HG03196 (cell line): Measurements from ENCODE around the gene MAP2K3.

ENCODE experiments used
- ATAC-seq: cut with Tn5 transposase; IDR thresholded peaks from one replicate; pipeline ENCODE4 v1.9.1; 2021; ENCODE audit not compliant: unreplicated experiment

The MAP2K3 gene

DNA sequence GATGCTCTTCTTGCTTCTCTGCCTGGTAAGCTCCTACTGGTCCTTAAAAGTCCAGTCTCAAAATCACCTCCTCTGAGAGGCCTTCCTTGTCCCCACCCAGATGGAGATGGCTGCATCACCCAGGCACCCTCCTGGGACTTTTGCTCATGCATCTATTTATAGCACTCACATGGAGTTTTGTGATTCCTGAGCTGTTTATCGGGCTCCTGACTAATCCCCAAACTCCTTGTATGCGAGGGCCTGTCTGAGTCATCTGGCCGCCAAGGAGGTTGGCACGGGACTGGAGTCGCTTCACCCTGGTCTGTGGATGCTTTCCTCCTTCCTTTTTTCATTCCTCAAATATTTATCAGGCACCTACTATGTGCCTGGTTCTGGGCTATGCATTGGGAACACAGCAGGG lies 2.3 kb upstream of the MAP2K3 start:
- no peak for ATAC-seq

DNA sequence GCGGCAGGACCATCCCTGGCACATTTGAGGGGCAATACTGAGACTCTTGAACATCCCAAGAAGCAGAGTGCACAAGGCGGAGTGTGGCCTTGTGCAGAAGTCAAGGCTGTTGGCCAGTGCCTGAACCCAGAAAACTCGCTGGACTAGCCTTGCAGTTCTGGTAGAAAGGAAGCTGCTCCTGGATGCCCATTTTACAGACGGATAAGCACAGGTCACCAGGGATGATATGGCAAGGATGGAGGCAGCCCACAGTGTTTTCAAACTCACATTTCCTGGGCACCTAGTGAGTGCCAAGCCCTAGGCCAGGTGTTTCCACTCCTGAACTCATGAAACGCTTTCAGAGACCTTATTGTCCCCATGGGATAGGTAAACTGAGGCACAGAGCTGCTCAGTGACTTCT lies 1.7 kb upstream of the MAP2K3 start:
- no peak for ATAC-seq

DNA sequence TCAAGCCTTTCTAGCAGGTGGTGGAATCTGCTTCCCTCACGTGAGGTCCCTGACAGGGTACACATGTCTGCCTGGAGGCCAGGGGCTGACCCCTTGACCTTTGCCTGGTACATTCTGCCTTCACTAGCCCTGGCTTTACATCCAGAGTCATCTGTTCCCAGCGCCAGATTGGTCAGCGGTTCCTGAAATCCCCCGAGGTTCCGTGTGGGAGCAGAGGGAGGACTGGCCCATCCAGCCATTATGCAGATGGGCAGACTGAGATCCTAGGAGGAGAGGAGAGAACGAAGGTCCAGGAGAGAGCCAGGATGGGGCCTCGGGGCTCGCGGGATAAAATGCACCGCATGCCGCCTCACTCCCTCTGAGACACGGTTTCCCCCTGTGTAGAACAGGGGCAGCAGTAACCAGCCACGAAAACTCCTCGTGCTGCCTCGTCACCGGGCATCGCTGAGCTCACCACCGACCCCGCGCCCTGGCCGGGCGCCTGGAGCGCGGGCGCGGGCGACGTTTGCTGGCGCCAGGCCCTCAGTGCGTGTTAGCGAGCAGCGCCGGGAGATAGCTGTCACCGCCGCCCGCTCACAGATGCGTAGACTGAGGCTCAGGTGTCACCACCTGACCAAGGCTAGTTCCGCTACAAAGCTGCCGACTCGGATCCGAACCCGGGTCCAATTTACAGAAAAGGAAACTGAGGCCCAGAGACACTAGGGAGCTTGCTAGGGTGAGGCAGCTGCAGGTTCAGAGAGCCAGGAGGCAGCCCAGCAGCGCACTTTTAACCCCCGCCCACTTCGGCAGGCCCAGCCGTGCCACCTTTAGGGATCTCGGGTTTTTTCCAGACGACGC lies 811 bp upstream of the MAP2K3 start:
- peak; percentile 0 for ATAC-seq

DNA sequence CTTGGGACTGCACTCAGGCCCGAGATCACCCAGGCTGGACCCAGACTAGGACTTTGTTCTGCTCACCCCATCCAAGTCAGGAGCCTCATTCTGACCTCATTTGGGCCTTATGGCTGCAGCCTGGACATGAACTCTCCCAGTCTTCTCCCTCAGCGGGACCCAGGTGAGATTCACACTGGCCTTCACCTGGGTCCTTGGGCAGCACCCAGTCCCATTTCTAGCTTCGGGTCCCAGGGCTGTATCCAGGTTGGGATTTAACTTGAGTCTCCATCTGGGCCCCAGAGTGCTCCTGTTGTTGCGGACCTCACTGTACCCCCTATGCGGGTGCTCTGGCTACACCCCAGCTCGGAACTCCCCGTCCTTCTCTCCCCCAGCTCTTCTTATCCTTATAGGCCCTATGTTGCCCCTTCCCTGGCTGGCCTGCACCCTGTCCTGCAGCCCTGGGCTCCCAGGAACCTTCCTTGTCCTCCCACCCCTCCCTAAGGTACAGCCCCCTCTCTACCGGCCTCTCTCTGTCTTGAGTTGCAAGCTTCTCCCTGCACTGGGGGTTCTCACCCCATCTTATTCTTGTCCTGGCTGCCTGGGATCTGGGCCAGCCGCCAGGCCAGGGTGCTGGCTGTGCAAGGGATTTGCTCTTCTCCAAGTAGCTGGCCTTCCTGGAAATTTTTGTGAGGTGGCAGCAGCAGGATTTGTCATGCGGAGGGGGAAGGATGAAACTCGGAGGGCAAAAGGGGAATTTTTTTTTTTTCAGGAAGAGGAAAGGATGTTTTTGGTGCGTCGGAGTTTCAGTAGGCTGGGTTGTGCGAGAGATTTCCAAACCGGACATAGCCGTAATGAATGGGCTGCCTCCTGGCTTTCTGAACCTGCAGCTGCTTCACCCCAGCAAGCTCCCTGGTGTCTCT lies 904 bp downstream of the MAP2K3 start:
- no peak for ATAC-seq

DNA sequence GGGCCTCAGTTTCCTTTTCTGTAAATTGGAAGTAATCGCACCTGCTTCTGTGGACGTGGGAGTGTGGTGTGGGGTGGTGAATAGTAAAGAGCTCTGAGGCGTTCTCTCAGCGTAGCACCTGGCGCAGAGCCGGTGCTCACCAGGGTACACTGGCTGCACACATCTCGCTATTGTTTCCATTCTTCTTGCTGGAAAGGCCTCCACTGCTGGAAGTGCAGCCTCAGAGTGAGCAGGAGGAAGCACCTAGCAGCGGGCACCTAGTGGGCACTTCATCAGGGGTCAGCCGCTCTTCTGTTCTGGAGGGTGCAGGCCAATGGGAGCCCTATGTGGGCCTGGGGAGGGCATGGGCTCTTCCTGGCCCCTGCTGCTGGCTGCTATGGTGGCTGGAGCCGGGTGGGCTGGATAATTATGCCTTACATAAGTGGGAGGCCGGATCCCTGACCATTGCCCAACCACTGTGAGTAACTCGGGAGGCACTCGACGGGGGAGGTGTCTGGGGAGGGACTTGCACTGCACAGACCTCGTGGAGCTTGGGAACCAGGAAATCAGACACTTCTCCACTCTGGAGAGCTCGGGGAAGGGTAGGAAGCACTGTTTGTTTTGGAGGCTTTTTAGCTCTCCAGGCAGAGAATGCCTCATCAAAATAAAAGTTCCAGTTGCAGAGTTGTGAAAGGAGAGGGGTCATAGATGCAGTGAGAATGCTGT lies 1.7 kb downstream of the MAP2K3 start:
- ATAC-seq: no peak

DNA sequence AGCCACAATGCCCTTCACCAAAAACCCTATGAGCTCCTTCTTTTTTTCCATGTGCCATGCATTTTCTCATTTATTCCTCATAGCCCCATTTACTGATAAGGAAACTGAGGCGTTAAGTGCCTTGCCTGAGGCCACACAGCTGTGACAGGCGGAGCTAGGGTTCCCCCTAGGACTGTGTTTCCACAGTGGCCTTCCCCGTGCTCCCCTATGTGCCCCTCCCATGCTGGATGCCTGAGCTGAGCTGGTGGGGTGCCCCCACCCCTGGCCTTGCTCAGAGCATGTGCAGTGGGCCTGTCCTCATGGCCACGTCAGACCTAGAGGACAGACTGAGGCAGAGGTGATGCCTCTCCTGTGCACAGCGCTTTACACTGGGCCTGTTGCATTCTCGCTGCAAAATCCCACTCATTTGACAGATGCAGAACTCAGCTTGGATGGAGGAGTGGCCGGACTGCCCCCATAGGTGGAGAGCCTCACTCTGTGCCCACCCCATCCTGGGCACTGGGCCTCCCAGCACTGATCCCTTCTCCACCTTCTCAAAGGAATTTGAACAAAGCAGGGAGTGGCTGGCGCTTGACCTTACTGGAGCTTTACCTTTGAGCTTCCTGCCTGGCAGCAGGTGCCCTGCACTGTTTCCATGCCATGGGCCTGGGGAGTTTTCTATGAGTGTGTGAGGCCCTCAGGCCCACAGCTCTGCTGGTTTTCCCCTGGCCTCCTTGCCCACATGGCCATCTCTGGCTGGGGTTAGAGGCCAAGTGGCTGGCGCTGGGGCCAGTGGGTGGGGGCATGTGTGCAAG lies 2.6 kb downstream of the MAP2K3 start:
- no peak for ATAC-seq

DNA sequence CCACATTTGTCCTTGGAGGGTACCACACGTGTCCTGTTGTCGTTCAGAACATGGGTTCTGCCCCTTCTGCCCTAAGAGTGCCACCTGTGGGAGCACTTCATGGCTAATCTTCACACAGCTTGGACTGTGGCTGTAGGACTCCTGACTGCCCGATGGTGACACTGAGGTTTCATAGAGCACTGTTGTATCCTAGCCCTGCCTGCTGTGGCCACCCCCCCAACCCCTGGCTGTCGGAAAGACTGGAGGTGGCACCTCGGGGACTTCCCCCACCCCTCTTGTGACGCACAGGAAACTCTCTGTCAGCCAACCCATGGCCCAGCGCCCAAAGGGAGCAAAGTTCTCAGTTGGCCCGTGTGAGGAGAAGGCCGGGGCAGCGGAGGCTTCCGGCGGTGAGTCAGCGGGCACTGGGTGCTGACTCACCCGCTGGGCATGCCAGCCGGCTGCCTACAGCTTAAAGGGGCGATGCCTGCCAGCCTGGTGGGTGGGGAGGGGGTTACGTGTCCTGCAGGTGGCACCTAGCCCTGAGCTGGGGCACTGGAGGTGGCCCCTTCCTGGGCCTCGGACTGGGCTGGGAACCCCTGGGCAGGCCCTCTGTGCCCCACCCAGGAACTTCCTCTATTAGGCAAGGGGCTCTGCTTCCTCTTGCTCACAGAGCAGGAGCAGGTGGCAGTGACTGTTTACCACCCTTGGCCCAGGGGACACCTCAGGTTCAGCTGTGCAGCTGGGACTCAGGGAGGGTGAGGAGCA lies 3.4 kb downstream of the MAP2K3 start:
- peak; percentile 39 for ATAC-seq

DNA sequence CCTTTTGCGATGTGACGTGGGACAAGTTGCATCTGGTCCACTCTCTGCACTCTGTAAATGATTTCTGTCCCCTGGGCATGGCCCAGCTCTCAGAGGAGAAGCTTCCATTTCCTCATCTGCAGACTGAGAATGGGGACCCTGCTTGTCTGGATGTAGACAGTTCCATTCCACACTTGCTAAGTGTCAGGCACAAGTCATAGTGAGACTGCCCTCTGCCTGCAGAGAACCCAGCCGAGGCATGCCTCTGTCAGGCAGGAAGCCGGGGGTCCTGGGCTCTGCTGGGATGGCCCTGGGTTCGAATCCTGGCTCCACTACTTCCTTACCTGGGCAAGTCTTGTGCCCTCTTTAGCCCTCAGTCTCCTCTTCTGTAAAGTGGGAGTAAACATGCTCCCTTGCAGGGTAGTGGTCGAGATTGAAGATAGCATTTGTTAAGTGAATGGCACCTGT lies 4.1 kb downstream of the MAP2K3 start:
- peak; percentile 16 for ATAC-seq

DNA sequence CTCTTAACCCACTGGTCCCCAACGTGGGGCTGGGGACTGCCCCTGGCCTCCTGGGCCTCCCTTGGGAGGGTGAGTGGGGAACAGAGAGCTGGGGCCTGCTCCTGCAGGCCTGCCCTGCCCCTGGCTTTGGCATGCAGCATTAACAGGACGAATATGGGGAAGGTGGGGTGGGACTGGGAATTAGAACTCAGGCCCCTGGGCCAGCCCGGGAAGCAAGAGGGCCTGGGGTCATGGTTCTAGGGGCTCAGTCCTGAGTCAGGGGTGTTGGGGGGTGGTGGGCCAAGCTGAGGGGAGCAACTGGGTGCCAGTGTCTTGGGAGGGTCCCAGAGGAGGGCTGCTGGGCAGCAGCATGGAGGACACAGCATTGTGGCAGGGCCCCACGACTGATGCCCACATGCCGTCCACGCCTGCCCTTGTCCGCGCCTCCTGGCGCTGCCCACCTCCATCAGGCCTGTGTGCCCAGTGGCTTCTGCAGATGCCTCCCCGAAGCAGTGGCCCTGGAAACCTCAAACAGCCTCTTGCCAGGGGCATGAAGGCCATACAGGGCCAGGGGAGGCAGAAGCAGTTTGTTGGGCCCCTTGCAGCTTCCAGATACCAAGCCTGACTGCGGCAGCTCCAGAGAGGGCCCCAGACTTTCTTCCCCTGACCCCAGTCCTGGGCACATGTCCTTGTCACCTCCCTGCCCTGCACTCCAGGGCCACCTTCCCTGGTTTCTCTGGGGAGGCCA lies 4.8 kb downstream of the MAP2K3 start:
- no peak for ATAC-seq

DNA sequence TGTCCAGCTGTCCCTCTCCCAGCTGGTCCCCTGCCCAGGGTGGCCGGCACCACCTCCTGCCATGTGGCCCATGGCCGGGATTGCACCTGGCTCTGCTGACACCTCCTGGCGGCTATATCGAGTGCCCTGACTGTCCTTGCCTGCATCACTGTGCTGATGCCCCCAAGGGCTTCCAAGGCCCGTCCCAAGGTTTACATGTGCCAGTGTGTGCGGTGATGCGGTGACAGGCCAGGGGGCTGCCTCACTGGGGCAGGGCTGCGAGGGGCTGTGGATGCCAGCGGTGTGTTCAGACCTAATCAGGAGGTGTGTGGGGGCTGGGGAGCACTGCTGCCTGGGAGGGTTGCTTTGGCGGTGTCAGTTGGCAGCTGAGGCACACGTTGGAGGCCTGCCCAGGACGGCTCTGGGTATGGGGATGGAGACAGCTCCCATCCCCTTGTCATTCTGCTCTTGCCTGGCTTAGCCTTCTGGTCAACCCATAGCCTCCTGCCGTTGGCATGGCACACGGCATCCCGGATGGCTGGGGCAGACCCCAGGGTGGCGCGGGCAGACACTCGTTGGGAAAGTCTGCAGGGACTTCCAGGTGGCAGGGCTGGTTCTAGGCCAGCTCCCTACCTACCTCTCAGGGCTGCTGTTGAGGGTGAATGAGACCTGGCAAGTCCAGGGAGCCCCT lies 5.5 kb downstream of the MAP2K3 start:
- ATAC-seq: no peak

DNA sequence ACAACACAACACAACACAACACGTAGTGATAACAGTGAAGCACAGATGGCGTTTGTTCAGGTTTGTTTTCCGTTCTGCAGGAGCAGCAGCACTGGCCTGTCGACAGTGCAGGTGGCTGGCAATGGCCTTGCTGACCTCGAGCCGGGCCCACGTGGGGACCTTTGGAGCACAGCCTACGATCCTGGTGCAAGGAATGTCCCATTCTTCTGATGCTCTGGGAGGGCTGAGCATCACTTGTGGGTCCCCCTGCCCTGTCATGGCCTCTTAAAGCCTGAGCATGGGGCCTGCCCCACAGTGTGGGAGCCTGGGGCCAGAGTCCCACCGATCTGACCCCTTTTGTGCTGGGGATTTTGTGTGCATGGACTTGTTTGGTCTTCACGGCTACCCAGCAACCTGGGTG lies 6.8 kb downstream of the MAP2K3 start:
- no peak for ATAC-seq

DNA sequence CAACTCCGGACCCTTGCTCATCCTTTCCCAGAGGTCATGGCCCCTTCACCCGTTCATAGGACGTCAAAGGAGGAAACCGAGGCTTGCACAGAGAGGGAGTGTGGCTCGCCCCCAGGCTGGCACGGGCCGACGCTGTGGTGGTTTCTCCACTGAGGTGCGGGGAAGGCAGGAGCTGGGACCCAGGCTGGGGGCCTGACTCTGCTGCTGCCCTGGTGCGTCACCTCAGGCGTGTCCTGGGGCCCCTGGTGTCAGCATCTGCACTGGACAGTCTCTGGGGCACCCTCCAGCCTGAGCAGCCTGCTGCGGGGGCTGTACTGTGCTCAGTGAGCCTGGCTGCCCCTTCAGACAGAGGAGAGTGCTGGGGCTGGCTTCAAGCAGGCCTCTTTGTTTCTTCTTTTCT lies 7.4 kb downstream of the MAP2K3 start:
- ATAC-seq: no peak

DNA sequence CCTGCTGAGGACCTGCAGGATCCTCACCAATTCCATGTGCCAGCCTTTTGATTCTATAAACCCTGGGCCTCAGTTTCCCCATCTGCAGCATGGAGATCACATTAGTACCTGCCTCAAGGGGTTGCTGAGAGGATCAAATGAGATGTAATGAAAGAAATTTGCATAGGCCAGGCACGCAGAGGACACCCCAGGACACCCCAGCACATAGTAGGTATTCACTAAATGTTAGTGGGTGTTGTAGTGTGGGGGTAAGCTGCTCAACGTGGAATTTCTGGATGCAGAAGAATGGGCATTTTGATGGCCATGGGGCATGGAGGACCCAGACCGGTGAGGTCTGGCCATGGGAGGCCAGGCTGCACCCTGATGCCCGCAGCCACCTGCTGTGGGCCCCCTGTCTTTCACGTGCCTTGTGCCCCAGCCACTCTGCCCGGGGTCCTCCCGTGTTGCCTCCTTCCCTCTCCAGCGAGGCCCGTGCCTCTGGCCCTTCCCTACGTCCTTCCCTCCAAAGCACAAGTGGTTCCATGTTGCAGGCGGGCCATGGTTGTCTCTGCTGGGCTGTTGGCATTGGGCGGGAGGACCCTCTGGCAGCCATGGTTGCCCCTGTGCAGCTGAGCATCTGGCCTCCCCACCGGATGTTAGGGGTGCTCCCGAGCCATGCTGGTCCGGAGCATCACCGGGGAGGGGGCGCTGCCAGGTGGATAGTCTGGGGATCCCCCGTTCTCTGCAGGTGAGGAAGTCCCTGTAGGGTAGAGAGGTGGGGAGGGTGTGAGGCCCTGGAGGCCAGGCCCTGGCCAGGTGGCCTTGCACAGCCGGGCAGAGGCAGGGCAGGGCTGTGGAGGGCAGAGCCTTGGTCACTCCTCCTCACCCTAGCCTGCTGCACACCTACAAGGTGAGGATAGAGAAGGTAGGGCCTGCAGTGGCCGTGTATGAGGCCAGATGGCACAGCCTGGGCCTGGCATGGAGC lies 8.6 kb downstream of the MAP2K3 start:
- ATAC-seq: no peak

DNA sequence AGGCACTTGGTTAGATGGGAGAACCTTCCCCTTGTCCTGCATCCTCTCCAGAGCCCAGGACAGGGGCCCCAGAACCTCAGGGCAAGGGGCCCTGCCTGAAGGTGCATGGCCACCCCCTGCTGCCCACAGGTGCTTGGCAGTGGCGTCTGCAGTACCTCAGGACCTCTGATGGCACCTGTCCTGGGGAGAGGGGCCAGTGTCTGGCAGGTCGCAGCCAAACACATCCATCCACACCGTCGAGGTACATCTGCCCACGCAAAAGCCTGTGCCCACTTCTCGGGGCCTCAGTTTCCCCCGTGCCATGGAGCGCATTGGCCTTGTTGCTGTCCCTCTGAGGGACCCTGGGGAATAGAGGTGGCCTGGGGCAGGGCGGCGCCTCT lies 9.3 kb downstream of the MAP2K3 start:
- ATAC-seq: no peak

DNA sequence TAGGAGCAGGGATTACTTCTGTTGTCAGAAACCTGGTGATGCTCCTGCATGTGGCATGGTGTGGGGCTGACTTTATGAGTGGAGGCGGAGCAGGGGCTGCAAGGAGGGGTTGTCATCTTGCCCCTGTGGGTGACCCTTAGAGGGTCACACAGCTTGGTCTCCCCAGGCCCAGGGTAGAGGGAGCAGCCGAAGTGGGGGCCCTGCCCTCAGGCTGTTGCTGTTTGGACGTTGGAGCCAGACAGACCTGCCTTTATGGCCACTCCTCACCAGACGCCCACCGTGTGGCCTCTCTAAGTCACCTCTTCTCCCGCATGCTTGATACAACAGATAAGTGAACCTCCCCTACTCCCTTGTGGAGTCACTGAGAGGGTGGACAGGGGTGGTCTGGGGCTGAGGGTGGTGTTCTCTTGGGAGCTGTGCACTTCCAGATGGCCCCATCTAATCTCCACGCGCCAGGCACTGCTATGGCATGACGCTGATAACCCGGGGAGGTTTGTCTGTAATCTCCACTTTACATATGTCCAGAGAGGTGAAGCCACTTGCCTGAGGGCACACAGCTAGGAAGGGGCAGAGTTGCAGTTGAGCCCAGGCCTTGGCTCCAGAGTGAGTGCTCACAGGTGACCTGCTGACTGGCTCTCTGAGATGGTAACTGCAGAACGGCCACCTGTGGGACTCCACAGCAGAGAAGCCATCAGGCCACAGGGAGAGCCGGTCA lies 10.0 kb downstream of the MAP2K3 start:
- no peak for ATAC-seq

DNA sequence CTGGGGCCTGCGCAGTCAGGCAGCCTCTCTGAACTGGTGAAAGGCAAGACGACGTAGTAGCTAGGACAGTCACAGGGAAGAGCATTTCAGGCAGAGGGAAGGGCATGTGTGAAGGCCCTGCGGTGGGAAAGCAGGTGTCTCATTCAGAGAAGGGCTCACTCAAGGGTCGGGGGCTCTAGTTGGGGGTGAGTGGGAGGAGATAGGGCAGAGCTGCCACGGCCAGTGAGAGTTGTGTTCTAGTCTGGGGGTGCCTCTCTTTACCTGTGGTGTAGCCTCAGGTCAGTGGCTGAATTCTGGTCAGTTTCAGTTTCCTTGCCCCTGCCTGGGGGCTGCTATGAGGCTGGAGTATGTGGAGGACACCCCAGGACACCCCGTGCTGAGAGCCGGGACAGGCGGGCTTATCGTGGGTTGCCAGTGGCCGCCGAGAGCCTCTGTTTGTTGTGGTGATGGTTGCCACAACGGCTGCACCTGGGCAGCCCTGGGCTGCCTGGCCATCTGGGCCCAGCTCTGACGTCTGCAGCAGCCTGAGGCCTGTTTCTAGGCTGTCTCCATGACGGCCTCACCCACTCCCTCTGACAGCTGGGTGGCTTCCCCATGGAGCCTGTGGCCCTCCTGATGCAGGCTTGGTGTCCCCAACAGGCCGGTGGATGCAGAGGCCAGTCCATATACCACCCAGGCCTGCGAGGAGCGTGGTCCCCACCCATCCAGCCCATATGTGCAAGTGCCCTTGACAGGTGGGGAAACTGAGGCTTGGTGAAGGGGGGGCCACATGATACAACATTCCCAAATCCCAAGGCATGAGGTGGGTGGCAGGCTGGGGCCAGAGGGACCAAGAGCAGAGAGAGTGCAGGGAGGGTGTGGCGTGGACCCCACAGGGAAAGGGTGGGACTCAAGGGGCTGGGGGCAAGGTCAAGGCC lies 10.8 kb downstream of the MAP2K3 start:
- ATAC-seq: no peak
